RKO (cell line): Measurements from ENCODE around the gene RNF149.
"Not testable (repeated sequence)": the region's sequence is repeated elsewhere in the genome, so short reads cannot be mapped to it uniquely, and the experiment has no call there.

Experiments used
- DNase-seq: peaks from one replicate; pipeline ENCODE4 v3.0.0-alpha.2; 2016; ENCODE audit warnings: low spot score

Gene RNF149

GRCh38 chr2:101255501-101255900, 53.0 kb downstream of the RNF149 start:
- no peak for DNase-seq

GRCh38 chr2:101253703-101254450, 54.6 kb downstream of the RNF149 start:
- DNase-seq, result peak; percentile 20

- peak; percentile 77 for DNase-seq
Measured at GRCh38 chr2:101253013-101253702, 55.3 kb downstream of the RNF149 start.

GRCh38 chr2:101252408-101253012, 56.0 kb downstream of the RNF149 start, which contains the start of gene CNOT11:
CNOT11 (plus strand) TSS chr2:101252886; CDS start chr2:101252965, 79 bp downstream.
- peak; percentile 96 for DNase-seq

GRCh38 chr2:101251844-101252407, 56.6 kb downstream of the RNF149 start:
- no peak for DNase-seq

- DNase-seq, result not testable (repeated sequence)
Measured at GRCh38 chr2:101251246-101251781, 57.2 kb downstream of the RNF149 start.

GRCh38 chr2:101249826-101250225, 58.7 kb downstream of the RNF149 start:
- DNase-seq, result no peak

- DNase-seq, result not testable (repeated sequence)
Measured at GRCh38 chr2:101248756-101249155, 59.7 kb downstream of the RNF149 start.

- DNase-seq, result not testable (repeated sequence)
Measured at GRCh38 chr2:101245468-101245867, 63.0 kb downstream of the RNF149 start.

- not testable (repeated sequence) for DNase-seq
Measured at GRCh38 chr2:101244899-101245298, 63.6 kb downstream of the RNF149 start.

- DNase-seq, result not testable (repeated sequence)
Measured at GRCh38 chr2:101244373-101244772, 64.1 kb downstream of the RNF149 start.

- DNase-seq, result no peak
Measured at GRCh38 chr2:101241158-101241557, 67.3 kb downstream of the RNF149 start.

GRCh38 chr2:101240694-101241093, 67.8 kb downstream of the RNF149 start:
- DNase-seq, result peak; percentile 46

- not testable (repeated sequence) for DNase-seq
Measured at GRCh38 chr2:101239760-101240118, 68.8 kb downstream of the RNF149 start.

GRCh38 chr2:101238930-101239759, 69.4 kb downstream of the RNF149 start:
- no peak for DNase-seq

- not testable (repeated sequence) for DNase-seq
Measured at GRCh38 chr2:101237944-101238343, 70.6 kb downstream of the RNF149 start.

- not testable (repeated sequence) for DNase-seq
Measured at GRCh38 chr2:101235956-101236355, 72.5 kb downstream of the RNF149 start.

GRCh38 chr2:101234169-101234938, 74.1 kb downstream of the RNF149 start:
- DNase-seq, result no peak

GRCh38 chr2:101232770-101233169, 75.7 kb downstream of the RNF149 start:
- no peak for DNase-seq

- DNase-seq, result no peak
Measured at GRCh38 chr2:101231937-101232730, 76.4 kb downstream of the RNF149 start.
